ENCODE measurements around the gene OR2M4.

DNA sequence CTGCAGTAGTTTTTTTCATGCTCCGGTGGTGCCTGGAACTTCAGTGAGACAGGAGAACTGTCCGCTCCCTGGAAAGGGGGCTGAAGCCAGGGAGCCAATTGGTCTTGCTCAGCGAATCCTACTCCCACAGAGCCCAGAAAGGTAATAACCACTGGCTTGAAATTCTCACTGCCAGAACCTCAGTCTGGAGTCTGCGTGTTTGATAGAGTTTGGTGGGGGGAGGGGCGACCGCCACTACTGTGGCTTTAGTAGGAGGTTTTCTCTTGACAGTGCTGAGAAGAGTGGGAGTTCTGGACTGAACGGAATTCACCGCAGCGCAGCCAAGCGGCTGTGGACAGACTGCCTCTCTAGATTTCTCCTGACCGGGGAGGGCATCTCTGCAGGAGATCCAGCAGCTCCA, 42.2 kb upstream of the OR2M4 start:
- TF ChIP-seq, protein P1, sequence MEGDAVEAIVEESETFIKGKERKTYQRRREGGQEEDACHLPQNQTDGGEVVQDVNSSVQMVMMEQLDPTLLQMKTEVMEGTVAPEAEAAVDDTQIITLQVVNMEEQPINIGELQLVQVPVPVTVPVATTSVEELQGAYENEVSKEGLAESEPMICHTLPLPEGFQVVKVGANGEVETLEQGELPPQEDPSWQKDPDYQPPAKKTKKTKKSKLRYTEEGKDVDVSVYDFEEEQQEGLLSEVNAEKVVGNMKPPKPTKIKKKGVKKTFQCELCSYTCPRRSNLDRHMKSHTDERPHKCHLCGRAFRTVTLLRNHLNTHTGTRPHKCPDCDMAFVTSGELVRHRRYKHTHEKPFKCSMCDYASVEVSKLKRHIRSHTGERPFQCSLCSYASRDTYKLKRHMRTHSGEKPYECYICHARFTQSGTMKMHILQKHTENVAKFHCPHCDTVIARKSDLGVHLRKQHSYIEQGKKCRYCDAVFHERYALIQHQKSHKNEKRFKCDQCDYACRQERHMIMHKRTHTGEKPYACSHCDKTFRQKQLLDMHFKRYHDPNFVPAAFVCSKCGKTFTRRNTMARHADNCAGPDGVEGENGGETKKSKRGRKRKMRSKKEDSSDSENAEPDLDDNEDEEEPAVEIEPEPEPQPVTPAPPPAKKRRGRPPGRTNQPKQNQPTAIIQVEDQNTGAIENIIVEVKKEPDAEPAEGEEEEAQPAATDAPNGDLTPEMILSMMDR (IDR thresholded peaks at IDR 0.05; ENCODE audit: poor library complexity, severe bottlenecking): no peak
- TF ChIP-seq MXI1 (conservative IDR thresholded peaks at IDR 0.05; ENCODE audit: poor library complexity, severe bottlenecking): no peak
- TF ChIP-seq EP300 (conservative IDR thresholded peaks at IDR 0.05; ENCODE audit: poor library complexity, severe bottlenecking): no peak
- no peak for TF ChIP-seq POLR2AphosphoS5 (IDR thresholded peaks at IDR 0.05)

All from neural cell (in vitro differentiated cells).